ENCODE results near the gene RGS9.

Gene RGS9

DNA sequence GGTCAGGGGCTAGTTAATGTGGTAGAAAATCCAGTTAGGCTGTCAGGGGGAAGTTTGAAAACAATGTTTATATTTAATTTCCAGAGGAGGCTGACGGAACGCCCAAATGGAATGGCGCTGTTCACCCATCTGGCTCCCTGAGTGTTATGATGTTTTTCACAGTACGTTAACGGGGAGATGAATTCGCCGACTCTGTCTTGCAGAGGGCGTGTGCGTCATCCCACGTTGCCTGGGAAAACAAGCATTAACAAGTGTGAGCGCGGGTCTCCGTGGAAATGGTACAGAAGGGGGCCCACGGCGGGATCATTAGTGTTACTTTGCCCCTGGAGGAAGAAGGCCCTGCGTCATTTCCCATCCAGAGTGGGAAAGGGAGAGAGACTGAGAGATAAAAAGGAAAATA, 29.6 kb downstream of the RGS9 start:
- peaks cover 19% of the 10 kb centered on the region for H3K36me3 Mint-ChIP-seq (ENCODE audit: low read depth)
- H3K9me3 Mint-ChIP-seq = no peaks in the 10 kb centered on the region
- no peaks in the 10 kb centered on the region for H3K27me3 Mint-ChIP-seq (ENCODE audit: low read depth)
- H3K27ac Mint-ChIP-seq = peak overlapping the region in 1 of 3 experiments; percentile 84
- H3K4me3 Mint-ChIP-seq = peak overlapping the region in 1 of 3 experiments; percentile 31
- TF ChIP-seq, protein P1, sequence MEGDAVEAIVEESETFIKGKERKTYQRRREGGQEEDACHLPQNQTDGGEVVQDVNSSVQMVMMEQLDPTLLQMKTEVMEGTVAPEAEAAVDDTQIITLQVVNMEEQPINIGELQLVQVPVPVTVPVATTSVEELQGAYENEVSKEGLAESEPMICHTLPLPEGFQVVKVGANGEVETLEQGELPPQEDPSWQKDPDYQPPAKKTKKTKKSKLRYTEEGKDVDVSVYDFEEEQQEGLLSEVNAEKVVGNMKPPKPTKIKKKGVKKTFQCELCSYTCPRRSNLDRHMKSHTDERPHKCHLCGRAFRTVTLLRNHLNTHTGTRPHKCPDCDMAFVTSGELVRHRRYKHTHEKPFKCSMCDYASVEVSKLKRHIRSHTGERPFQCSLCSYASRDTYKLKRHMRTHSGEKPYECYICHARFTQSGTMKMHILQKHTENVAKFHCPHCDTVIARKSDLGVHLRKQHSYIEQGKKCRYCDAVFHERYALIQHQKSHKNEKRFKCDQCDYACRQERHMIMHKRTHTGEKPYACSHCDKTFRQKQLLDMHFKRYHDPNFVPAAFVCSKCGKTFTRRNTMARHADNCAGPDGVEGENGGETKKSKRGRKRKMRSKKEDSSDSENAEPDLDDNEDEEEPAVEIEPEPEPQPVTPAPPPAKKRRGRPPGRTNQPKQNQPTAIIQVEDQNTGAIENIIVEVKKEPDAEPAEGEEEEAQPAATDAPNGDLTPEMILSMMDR (IDR thresholded peaks at IDR 0.05; ENCODE audit: unreplicated experiment in 3 of 3) = no peak
- H3K4me1 Mint-ChIP-seq = no peaks in the 10 kb centered on the region

DNA sequence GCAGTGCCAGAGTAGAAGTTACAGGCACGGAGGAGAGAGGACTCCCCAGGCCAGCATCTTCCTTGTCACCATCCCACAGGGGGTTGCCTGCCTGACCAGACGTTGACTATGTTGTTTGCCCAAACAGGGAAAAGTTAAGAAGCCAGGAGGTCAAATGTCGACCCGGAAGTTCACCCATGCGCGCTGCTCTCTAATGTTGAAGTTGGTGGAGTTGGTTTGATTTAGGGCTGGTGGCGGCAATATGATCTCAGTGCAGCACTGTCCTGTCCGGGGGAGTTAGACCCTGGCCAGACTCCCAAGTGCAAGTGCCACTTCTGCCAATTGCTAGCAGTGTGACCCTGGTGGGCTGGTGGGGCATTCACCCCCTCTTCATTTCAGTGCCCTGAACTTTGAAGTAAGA, 30.4 kb downstream of the RGS9 start:
- peaks cover 19% of the 10 kb centered on the region for H3K36me3 Mint-ChIP-seq (ENCODE audit: low read depth)
- no peaks in the 10 kb centered on the region for H3K27me3 Mint-ChIP-seq (ENCODE audit: low read depth)
- no peaks in the 10 kb centered on the region for H3K4me1 Mint-ChIP-seq
- no peak overlapping the region for H3K27ac Mint-ChIP-seq
- H3K4me3 Mint-ChIP-seq = no peak overlapping the region
- TF ChIP-seq, protein P1 (IDR thresholded peaks at IDR 0.05; ENCODE audit: unreplicated experiment in 3 of 3) = no peak
- H3K9me3 Mint-ChIP-seq = no peaks in the 10 kb centered on the region

DNA sequence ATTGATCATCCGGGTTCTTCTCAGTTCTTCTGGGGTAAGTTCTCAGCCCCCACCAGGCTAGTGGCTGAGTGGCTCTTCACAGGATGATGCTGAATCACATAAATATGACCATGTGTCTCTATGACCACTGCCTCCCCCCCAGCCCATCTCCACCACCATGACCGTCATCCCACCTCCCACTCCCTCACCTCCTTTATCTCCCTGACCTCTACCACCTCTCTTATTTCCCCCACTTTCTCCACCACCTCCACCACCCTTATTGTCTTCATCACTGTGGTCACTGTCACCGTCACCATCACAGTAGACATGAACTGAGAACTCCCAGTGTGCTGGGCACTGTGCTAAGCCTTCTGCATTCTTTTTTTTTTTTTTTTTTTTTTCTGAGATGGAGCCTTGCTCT, 32.5 kb downstream of the RGS9 start:
- H3K36me3 Mint-ChIP-seq (ENCODE audit: low read depth) = peaks cover 15% of the 10 kb centered on the region
- no peak overlapping the region for H3K27ac Mint-ChIP-seq
- H3K9me3 Mint-ChIP-seq = no peaks in the 10 kb centered on the region
- TF ChIP-seq, protein P1 (IDR thresholded peaks at IDR 0.05; ENCODE audit: unreplicated experiment in 3 of 3) = no peak
- no peak overlapping the region for H3K4me3 Mint-ChIP-seq
- no peaks in the 10 kb centered on the region for H3K4me1 Mint-ChIP-seq
- no peaks in the 10 kb centered on the region for H3K27me3 Mint-ChIP-seq (ENCODE audit: low read depth)

DNA sequence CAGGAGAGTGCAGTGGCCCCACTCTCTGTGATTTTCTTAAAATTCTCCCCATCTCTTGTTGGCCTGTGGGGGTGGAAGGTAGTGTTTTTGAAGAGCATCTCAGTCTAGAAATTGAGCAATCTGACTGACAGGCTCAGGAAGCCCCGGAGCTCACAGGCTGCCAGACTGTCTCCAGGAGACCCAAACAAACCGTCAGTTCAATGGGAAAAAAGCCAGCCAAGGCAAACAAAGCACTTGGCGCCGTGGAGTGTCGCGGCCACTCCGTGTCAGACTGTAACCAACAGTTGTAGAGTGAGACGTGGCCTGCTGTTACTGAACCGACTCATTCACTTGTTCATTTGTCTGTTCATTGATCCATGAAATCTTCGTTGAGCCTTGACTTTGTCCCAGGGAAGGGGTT, 33.7 kb downstream of the RGS9 start:
- Mint-ChIP-seq H3K36me3 (ENCODE audit: low read depth) (peaks cover 10% of the 10 kb centered on the region), H3K4me3 (no peak overlapping the region)

DNA sequence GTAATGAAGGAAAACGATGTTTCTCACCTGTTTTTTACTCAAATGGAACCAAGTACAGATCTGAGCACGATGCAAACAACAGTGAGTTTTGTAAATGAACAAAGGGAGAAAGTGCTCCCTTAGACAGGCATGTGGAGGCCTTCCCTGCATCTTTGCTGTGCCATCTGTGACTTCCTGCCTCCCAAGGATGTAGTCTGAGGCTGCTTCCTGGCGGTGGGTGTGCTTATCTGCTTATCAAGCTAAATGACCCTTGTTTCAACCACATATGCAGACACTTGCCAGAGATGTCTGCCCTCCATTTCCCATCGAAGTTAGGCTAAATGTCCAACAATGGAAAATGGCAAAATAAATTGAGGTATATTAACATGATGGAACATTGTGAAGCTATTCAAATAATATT, 34.6 kb downstream of the RGS9 start:
- Mint-ChIP-seq H3K36me3 (ENCODE audit: low read depth) (peaks cover 9% of the 10 kb centered on the region), H3K9me3 (no peaks in the 10 kb centered on the region), H3K4me3 (no peak overlapping the region), H3K4me1 (no peaks in the 10 kb centered on the region), H3K27ac (no peak overlapping the region), H3K27me3 (ENCODE audit: low read depth) (no peaks in the 10 kb centered on the region)
- TF ChIP-seq, protein P1 (IDR thresholded peaks at IDR 0.05; ENCODE audit: unreplicated experiment in 3 of 3) = no peak

More for the DNA sequence above, 33.7 kb downstream of the RGS9 start:
- H3K4me1 Mint-ChIP-seq = no peaks in the 10 kb centered on the region
- H3K27me3 Mint-ChIP-seq (ENCODE audit: low read depth) = no peaks in the 10 kb centered on the region
- H3K27ac Mint-ChIP-seq = no peak overlapping the region
- TF ChIP-seq, protein P1 (IDR thresholded peaks at IDR 0.05; ENCODE audit: unreplicated experiment in 3 of 3) = no peak
- H3K9me3 Mint-ChIP-seq = no peaks in the 10 kb centered on the region

DNA sequence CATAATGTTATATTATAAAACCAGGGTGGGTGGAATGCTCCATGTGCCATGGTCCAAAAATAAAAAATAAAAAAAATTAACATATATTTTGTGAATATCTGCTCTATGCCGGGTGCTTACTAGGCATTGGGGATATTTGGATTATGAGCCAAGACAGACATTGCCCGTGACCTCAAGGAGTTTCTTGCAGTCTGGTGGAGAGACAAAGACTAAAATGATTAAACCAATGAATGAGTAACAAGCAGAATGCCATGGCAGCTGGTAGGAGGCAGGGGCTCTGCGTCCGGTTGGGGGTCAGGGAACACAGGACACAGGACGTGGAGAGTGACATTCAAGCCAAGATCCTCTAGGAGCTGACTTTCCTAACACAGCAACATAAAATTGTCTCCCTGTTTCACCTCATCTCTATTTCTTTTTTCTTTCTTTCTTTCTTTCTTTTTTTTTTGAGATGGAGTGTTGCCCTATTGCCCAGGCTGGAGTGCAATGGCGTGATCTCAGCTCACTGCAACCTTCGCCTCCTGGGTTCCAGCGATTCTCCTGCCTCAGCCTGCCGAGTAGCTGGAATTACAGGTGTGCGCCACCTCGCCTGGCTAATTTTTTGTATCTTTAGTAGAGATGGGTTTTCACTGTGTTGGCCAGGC, 35.4 kb downstream of the RGS9 start:
- no peaks in the 10 kb centered on the region for H3K27me3 Mint-ChIP-seq (ENCODE audit: low read depth)
- peaks cover 7% of the 10 kb centered on the region for H3K36me3 Mint-ChIP-seq (ENCODE audit: low read depth)
- no peaks in the 10 kb centered on the region for H3K9me3 Mint-ChIP-seq
- TF ChIP-seq, protein P1 (IDR thresholded peaks at IDR 0.05; ENCODE audit: unreplicated experiment in 3 of 3) = no peak
- H3K4me1 Mint-ChIP-seq = no peaks in the 10 kb centered on the region
- peak overlapping the region in 2 of 3 experiments; percentile 69 to 77 for H3K27ac Mint-ChIP-seq
- no peak overlapping the region for H3K4me3 Mint-ChIP-seq

Measured in nephron (organoid).